GM18873 (cell line): ENCODE data around the gene ATF4.

ENCODE experiments used
- ATAC-seq: cut with Tn5 transposase; IDR thresholded peaks from one replicate; pipeline ENCODE4 v1.9.1; 2021; ENCODE audit warnings: mild to moderate bottlenecking, moderate library complexity, moderate number of reproducible peaks; ENCODE audit not compliant: unreplicated experiment, low FRiP score

Gene ATF4

DNA sequence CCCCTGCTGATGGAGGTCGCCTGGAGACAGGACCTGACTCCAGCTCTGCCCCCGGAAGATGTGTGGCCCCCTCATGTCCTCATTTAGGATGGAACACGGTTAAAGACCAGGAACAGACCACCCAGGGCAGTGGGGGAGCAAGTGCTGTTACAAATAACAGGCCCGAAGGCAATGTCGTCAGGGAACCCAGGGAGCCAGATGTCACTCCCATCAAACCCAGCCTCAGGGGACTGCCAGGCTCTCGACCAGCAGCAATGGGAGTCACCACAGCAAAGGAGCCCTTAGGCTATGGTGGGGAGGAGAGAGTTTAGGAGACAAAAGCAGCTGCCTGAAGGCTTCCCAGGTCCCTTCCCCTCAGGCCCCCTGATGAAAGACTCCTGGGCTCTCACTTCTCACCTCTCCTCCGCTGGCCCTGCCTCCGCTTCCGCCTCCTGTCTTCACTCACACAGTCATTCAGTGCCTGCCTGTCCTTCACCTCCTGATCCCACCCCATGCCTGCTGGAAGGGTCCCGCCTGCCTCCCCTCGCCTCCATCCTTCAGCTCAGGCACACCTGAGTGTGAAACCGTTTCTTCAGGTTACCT lies 7.8 kb downstream of the ATF4 start:
- ATAC-seq, result no peak

DNA sequence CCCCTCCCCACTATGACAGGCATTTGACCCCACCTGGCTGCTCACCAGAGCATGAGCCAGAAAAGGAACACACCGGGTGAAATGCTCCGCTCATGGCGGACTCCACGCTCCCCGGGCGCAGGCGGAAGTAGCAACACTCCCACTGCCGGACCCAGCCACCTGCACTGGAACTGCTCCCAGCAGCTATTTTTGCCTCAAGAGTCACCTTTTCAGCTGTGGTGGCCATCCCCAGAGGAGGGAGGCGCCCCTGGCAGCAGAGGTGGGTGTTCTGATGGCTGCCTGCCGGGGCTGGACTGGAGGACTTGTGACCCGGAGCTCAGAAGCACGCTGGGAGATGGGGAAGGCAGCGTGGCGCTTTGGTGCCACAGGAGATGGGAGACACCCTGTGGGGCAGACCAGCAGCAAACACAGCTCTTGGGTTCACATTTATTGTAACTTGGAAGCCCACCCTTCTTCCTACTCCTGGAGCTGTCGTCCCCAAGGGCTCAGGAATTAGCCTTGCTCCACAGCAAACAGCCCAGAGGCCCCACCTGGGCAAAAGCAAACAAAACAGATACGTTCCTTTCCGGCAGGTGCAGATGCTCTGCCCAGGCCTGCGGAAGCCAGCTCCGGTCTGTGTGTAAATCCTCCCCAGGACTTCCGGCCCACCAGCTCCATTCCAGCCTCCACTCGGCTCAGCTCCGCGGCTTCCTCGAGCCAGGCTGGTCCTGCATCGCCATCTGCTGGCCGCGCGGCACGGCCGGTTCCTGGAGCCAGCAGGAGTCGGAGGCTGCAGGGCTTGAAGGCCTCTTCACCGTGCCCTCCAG lies 8.5 kb downstream of the ATF4 start:
- no peak for ATAC-seq

DNA sequence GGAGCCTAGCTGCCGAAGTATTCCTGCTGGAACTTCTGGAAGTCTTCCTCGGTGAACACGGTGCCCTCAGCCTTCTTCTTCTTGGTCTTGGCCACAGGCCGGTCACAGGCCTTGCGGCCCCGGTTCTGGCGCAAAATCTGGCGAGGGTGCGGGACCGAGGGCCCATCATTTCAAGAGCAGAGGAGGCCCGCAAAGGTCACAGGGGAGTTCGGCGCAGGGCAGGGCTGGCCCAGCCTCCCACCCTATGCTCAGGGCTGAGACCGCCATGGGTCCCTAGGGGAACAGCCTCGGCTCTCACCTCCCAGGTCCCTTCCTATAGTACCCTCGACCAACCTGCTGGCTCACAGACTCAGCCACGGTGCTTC lies 9.1 kb downstream of the ATF4 start:
- no peak for ATAC-seq

DNA sequence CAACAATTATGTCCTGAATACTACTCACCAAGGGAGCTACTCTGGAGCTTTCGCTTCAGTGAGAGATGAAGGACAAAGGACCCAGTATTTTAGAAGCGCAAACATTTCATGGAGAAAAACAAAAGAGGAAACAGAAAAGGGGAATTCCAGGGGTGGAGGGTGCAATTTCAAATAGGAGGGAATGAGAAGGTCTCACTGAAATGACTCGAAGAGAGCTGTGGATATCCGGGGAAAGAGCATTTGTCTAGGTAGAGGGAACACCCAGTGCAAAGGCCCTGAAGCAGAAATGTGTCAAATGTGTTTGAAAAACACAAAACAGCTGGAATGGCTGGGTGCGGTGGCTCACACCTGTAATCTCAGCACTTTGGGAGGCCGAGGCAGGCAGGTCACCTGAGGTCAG lies 9.8 kb downstream of the ATF4 start:
- no peak for ATAC-seq

DNA sequence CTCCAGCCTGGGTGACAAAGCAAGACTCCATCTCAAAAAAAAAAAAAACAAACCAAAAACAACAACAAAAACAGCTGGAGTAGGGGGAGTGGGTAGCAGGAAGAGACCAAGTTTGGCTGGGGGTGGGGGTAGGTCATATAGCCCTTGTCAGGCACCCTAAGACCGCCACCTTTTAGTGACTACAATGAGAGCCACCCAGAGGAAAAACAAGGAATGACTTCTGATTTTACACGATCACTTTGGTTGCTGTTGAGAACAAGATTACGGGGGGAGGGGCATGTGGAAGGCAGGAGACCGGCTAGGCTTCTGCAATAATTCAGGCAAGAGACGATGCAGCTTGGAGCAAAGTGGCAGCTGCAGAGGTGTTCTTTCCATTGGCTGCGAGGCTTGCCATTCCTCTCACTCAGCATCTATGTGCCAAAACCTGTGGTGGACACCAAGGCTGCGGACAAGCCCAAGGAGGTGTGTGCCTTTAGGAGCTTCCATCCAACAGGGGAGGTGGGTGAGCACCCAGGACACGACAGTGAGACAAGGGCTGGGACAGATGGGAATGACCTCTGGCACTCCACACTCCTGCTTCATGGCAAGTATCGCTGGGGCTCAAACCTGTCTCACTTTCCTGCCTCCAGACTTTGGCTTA lies 10.4 kb downstream of the ATF4 start:
- no peak for ATAC-seq

DNA sequence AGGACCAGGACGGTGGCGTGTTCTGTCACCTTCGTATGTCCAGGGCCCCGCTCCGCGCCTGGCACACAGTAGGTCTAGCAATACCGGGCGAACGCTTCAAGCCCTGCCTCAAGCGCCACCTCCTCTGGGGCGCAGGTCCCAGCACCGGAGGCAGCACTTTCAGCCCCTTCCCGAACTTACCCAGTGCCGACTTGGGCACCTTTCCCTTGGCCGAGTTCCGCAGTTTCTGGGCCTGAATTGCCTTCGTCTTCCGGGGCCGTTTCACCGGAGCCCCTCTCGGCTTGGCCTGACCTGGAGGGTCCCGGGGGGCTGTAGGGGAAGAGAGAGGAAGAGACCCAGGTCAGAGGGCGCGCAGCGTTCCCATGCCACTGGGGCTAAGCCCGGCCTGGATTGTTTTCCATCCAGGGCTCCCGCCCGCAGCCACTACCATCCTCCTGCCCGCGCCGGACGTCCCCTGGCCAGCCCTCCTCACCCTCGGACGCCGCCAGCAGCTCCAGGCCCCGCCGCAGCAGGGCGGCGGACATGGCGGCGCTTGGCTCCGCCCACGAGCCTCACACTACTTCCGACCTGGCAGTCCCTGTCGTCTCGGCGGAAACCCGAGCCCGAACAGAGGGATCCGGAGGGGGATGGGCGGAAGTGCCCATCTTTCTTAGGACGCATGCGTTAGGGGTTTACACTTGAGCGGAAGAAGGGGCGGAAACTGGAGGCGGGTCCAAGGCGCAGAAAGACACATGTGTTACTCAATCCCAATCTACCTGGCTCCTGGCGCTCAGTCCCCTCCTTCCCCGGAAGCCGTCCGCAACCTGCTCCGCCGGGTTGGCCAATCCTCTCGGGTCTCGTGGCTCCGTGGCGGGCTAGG lies 12.1 kb downstream of the ATF4 start, which contains the start of gene RPS19BP1:
Gene RPS19BP1 (minus strand): TSS at position 534 of the 859 bp plus-strand sequence. CDS start 10 bp downstream, at position 524.
- ATAC-seq, result peak; percentile 81

DNA sequence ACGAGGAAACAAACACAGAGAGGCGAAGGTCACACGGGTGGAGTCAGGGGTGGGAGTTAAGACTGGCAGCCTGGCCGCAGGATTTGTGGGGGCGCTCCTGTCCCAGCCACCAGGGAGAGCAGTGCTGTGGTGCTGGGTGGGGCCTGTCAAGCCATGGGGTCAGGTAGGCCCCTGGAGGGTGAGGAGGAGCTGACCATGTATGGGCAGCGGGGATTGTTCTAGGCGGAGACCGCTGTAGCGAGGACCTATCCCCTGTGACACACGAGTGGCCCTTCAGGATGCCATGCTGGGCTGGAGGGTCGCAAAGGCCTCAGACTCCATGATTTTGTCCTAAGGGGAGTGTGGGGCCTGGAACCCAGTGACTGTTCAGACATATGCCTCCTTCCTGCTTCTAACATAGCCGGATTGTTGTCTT lies 13.7 kb downstream of the ATF4 start:
- no peak for ATAC-seq

DNA sequence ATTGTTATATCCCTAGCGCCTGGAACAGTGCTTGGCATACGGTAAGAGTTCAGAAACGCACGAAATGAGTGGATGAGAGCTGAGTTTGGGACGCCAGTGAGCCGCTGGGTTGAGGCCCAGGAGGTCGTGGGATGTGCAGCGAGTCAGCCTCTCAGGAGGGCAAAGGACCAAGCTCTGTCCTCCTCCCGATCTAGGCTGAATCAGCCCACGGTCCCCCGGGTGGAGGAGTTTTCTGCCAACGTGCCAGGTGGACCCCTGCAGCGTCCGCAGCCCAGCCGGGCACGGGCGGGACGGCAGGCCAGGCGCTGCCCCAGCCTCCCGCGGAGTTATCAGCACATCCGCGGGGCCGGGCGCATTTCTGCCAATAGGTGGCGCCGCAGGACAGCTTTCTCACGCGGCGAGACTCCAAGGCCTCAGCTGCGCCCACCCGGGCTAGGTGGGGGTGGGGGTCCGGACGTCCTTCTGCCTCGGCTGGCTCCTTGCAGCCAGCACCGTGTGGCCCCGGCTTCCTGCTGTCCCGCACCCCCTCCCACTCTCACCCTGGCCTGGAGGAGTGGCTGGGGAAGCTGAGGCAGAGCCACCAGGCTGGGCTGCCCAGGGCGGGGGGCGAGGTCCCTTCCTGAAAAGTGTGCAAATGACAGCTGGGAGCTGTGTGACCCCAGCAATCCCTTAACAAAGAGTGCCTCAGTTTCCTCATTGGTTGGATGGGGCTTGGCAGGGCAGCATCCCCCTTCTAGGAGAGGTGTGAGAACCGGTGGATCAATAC lies 14.4 kb downstream of the ATF4 start:
- no peak for ATAC-seq

DNA sequence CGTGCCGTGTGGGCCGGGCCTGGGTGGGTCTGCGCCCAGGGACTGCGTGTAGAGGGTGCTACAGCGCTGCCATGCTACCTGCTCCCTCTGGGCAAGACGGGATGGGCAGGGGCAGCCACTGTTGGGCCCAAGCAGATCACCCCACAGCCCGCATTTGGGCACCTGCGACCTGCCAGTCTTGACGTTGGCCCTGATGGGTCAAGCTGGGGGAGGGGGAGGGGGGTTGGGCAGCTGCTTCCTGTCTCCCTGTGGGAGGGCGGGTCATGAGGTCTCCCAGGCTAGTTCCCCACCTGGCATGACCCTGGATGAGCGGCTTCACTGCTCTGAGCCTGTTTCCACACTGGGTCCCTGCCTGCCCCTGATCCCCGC lies 15.0 kb downstream of the ATF4 start:
- ATAC-seq, result no peak

DNA sequence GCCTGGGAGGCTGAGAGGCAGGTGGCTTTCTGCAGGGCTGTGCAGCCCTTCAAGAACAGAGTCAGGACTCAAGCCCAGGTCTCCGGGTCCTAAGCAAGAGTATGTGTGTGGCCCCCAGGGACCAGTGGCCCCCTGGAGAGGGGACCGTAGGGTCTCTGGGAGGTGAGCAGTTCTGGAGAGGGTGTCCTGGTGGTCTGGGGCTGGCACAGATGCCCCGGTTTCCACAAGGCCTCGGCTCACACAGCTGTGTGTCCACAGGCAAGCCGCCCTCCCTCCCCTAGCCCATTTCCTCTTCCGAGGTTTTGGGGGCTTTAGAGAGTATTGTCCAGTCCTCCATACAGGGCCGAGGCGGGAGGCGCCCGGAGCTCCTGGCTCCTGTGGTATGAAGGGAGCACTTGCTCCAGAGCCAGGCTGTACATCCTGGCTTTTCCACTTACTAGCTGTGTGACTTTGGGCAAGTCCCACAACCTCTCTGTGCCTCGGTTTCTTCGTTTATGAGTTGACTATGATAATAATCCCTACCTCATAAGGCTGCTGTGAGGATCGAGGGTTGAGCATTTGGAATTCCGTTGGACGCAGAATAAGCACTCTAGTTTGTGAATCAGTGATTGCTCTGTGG lies 15.6 kb downstream of the ATF4 start:
- no peak for ATAC-seq

DNA sequence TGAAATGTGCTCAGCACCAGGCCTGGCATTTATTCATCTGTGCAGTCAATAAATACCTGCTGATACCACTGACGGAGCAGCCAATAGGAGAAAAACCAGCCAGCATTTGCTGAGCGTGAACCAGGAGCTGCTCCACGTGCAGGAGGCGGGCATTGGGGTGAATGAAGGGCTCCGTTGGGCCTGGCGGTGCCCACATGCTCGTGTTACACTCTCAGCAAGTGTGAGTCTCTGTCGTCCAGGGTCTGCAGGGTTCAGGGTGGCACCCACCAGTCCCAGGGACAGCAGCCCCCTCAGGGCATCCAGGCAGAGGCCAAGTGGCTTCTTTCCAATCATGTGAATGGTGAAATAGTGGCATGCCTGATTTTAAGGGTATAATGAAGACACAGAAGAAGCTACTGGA lies 16.3 kb downstream of the ATF4 start:
- no peak for ATAC-seq

DNA sequence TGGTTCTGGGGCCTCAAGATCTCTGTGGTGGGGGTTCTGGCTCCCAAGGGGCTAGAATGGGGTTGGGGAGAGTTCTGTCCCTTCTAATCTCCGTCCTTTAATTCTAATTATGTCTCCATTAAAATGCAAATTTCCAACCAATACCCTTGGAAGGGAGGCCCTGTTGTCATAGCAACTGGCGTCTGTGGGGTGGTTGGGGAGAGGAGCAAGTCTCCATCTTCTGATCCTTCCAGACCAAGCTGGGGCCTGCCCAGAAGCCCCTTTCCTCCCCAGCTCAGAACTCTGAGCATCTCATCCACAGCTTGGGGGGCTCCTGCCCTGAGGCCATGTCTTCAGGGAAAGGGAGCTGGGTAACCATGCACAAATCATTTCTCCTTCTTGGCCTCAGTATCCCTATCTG lies 17.6 kb downstream of the ATF4 start:
- no peak for ATAC-seq

DNA sequence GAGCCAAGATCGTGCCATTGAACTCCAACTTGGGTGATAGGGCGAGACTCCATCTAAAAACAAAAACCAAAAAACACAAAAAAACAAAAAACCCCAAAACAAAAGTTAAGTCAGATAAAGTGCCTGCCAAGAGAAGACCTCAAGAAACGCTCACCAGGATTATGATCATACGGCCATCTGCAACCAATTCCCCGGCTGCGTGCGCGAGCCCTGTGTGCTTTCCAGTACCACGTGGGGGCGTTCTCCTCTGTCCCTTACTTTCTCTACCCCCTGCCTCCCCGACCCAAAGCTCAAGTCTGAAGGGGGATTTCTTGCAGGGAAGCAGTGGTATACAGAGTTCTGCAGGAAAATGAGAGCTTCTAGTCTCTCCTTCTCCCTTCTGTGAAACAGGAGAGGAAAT lies 22.7 kb downstream of the ATF4 start:
- no peak for ATAC-seq

DNA sequence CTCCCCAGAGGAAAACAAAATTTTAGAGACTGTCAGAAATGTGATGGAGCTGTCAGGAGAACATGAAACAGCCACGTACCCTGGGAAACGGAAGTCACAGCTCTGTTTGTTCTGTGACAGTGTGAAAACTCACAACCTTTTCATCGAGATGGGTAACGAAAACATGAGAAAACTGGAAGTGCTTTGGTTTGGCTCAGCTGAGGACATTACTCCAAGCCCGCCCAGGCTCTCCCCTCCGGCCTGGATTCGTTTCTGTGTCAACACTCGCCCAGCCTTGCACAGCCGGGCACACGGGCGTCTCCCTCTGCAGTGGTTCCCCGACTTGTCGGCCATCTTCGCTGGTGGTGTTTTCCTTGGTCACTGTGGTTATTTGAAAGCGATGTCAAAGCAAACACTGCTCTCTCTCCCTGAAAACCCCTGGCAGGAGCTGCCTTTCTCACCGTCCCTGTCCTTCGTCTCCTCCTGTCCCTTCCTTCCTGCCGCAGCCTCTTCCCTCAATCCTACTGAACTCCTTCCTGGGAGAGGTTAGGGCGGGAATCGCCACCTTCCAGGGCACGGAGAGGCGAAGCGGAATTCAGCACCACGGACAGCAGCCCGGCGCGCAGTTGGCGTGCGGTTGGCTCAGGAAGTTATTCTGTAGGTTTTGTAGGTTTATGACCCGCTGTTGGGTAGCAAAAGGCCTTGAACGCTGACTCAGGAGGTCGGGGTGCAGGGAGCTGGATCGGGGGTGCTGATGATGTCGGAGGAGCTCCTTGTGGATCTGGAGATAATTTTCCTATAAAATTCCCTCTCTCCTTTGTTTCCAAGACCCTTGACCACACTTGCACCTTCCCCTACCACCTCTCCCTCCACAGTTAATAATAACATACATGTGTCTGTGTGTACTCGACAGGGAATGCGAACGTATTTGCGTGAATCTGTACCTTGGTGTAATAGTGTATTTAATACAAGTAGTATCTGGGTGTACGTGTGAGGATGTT lies 25.3 kb downstream of the ATF4 start:
- ATAC-seq, result no peak

DNA sequence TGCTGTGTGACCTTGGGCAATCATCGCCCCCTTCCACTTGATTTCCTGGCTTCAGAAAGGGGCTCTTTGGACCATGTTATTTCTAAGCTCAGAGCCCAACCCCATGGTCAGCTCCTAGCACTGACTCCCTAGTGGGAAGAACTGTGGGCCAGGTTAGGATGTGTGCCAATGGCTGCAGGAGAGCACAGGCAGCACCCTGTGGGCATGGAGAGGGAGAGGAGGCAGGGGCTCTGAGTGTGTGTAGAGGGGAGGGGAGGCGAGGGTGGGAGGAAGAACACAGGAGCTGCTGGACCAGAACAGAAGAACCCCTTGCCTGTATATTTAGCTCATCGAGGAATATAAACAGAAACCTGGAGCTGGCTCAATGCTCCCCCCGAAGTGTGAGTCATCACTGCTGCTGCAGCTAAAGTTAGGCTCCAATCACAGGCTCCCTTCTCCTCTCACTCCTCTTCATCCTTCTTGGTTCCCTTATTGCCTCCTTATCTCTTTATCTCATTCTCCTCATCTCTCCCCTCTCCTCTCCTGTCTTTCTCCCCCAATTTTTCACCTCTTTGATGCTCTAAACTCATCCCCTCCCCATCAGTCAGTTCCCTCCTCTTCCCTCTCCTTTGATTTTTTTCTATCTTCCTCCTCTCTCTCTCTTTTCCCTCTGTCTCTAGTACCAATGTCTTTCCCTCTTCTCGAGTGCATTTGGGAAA lies 26.7 kb downstream of the ATF4 start:
- no peak for ATAC-seq

DNA sequence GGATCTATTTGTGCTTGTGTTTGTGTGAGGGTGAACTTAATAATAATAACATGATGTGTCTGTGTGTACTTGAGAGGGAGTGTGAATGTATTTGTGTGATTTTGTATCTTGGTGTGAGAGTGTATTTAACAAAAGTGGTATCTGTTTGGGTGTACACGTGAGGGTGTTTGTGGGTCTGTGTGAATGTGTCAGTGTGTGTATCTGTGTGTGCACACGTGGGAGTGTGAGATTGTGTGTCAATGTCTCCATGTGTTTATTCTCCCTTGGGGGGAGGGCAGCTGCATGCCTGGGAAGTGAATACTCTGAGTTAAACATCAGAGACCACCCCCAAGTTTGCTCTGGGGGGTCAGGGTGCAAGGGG lies 27.2 kb downstream of the ATF4 start:
- ATAC-seq, result no peak

DNA sequence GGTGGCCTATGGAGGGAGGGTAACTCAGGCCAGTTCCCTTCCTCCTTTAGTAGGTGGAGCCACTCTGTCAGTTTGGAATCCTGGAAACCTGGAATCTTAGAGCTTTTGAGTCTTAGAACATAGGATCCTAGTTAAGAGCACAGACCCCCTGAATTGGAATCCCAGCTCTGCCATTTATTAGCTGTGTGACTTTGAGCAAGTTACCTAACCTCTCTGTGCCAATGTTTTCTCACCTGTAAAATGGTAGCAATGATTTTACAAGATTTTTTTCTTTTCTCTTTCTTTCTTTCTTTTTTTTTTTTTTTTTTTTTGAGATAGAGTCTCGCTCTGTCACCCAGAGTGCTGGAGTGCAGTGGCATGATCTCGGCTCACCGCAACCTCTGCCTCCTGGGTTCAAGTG lies 33.1 kb downstream of the ATF4 start:
- no peak for ATAC-seq

DNA sequence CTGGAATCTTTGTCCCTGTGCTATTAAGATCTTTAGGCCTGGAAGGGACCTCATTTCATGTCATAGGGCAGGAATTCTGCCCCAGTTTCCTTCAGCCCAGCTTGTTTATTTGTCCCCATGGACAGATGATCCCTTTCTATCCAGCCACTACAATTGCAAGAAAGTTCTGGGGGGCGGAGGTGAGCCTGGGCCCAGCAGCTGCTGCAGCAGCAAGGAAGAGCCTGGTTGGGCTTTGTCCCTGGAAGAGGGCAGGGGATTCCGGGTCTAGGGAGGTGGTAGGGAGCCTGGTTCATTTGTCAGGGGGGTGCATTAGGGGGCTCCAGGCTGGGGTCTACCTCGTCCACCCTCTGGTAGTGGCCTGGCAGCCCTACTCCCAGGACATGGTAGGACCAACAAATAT lies 33.8 kb downstream of the ATF4 start:
- ATAC-seq, result no peak
